CD4-positive, alpha-beta T cell treated with Interleukin-6 at 100 ng/mL for 8 hours (primary cell): ENCODE measurements around the gene STPG3.
A peak's percentile ranks its signal among the peaks of the same experiment; 100 is the strongest.
"Not testable (repeated sequence)": the region's sequence is repeated elsewhere in the genome, so short reads cannot be mapped to it uniquely, and the experiment has no call there.

Experiments used
- DNase-seq: peaks from one replicate; pipeline ENCODE4 v3.0.0-alpha.2; 2020; ENCODE audit warnings: mixed read lengths, low spot score

Gene STPG3

GRCh38 chr9:137245450-137246421 is 5.3 kb upstream of the STPG3 start:
- no peak for DNase-seq

GRCh38 chr9:137247135-137247915 is 3.8 kb upstream of the STPG3 start:
- no peak for DNase-seq

- no peak for DNase-seq
These were observed 3.2 kb upstream of the STPG3 start for GRCh38 chr9:137247916-137248175.

- DNase-seq = no peak
These were observed 525 bp upstream of the STPG3 start for GRCh38 chr9:137250329-137251193.

- no peak for DNase-seq
These were observed 593 bp downstream of the STPG3 start for GRCh38 chr9:137251490-137252268.

- DNase-seq = no peak
These were observed 1.7 kb downstream of the STPG3 start for GRCh38 chr9:137252555-137253506.

- no peak for DNase-seq
These were observed 2.9 kb downstream of the STPG3 start for GRCh38 chr9:137253717-137254623.

- DNase-seq = peak; percentile 93
These were observed 3.8 kb downstream of the STPG3 start, which contains the start of gene NELFB for GRCh38 chr9:137254624-137255447. NELFB (plus strand) TSS chr9:137255327.

- DNase-seq = peak; percentile 29
These were observed 4.5 kb downstream of the STPG3 start for GRCh38 chr9:137255448-137256114.

- DNase-seq = no peak
These were observed 5.3 kb downstream of the STPG3 start for GRCh38 chr9:137256362-137256761.

GRCh38 chr9:137256856-137257255 is 5.8 kb downstream of the STPG3 start:
- DNase-seq = no peak

- not testable (repeated sequence) for DNase-seq
These were observed 11.3 kb downstream of the STPG3 start for GRCh38 chr9:137262173-137262908.

- DNase-seq = no peak
These were observed 11.8 kb downstream of the STPG3 start for GRCh38 chr9:137262909-137263285.

GRCh38 chr9:137263506-137263905 is 12.4 kb downstream of the STPG3 start:
- no peak for DNase-seq

GRCh38 chr9:137264067-137264466 is 13.0 kb downstream of the STPG3 start:
- DNase-seq = no peak

- no peak for DNase-seq
These were observed 14.5 kb downstream of the STPG3 start for GRCh38 chr9:137265496-137266161.
